ENCODE results near the gene CLOCK.
"Not testable (repeated sequence)": the region's sequence is repeated elsewhere in the genome, so short reads cannot be mapped to it uniquely, and the experiment has no call there.

The CLOCK gene, protein sequence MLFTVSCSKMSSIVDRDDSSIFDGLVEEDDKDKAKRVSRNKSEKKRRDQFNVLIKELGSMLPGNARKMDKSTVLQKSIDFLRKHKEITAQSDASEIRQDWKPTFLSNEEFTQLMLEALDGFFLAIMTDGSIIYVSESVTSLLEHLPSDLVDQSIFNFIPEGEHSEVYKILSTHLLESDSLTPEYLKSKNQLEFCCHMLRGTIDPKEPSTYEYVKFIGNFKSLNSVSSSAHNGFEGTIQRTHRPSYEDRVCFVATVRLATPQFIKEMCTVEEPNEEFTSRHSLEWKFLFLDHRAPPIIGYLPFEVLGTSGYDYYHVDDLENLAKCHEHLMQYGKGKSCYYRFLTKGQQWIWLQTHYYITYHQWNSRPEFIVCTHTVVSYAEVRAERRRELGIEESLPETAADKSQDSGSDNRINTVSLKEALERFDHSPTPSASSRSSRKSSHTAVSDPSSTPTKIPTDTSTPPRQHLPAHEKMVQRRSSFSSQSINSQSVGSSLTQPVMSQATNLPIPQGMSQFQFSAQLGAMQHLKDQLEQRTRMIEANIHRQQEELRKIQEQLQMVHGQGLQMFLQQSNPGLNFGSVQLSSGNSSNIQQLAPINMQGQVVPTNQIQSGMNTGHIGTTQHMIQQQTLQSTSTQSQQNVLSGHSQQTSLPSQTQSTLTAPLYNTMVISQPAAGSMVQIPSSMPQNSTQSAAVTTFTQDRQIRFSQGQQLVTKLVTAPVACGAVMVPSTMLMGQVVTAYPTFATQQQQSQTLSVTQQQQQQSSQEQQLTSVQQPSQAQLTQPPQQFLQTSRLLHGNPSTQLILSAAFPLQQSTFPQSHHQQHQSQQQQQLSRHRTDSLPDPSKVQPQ

DNA sequence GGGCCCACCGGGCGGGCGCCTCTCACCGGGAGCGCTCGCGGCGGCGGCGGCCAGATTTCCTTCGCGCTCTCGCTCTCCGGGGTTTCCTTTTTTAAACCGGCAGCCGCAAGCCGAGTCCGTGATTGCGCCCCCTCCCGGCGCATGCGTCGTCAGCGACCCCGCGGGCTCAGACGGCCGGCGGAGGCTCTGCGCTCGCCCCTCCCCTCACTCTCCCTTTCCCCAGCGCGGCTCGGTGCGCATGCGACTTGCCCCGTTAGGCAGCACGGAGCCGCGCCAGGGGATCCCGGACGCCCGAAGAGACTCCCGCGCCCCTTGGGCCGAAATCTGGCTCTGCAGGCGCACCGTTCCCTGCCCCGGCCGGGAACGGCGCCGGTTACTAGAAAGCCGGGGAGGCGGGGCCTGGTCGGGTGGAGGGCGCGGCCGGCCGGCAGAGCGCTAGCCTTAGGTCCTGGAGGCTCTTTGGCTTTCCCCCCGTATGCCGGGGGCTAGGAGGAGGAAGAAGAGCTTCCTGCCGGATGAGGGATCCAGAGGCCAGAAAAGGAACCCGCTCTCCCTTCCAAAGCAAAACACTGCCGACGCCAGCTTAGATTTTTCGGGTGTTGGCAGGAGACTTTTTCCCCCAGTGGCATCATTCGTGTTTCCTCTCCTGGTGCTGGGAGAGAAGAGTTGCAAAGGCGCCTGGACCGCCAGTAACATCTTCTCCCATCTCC lies at the start of gene CLOCK:
TSS of gene CLOCK (minus strand) at position 154 of the 710 bp plus-strand sequence. CDS start 64,124 bp downstream, outside the sequence.
- DNase-seq = peak; percentile 92

DNA sequence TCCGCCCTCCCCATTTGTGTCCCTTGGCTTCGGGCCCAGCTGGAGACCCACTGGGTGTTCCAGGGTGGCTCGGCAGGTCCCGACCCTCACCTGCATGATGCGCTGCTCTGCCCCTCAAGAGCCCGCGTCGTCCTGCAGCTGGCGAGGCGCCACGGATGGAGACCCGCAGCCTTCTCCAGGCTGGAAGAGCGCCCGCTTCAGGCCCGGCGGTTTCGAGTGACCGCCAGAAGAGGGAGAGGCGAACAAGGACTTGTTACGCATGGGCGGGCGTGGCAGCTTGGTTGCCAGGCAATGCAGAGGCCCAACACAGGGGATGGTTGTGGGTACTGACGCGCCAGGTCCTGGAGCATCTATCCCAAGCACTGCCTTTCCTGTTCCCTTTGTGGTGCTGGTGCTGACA lies 45.3 kb upstream of the CLOCK start, which contains the start of gene PDCL2:
TSS of gene PDCL2 (minus strand) at position 232 of the 400 bp plus-strand sequence. CDS start at position 96, 136 bp downstream.
- no peak for DNase-seq

- DNase-seq = no peak
Observed at GRCh38 chr4:55588160-55588559, 41.5 kb upstream of the CLOCK start.

DNA sequence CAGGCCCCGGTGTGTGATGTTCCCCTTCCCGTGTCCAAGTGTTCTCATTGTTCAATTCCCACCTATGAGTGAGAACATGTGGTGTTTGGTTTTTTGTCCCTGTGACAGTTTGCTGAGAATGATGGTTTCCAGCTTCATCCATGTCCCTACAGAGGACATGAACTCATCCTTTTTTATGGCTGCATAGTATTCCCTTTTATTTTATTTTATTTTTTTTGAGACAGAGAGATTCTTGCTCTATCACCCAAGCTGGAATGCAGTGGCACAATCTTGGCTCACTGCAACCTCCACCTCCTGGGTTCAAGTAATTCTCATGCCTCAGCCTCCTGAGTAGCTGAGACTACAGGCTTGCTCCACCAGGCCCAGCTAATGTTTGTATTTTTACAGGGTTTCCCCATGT lies 36.1 kb upstream of the CLOCK start:
- DNase-seq = not testable (repeated sequence)

DNA sequence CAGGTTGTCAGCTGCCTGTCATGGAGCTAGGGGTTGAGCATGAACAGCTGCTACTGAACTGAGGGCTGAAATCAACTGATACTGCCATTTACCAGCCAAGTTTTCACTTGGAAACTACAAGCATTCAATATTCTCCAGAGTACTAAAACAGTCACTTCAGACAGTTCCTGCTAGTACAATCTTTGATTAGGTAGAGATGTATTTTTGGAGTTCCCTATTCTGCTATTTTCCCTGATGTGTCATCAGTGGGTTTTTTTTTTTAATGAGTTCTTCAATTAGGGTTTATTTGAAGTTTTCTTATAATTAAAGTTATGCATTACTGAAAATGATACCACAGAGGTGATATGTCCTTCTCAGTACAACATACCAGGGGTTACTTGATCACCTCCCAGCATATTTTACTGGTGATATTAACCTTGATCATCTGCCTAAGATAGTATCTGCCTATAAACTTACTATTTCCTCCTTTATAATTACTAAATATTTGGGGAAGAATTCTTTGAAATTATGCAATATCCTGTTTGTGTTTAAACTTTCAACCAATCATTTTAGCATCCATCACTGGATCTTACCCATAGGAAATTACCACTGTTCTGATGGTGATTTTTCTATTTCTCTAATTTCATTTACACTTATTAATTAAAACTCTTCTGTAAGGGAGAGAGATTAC lies 31.8 kb upstream of the CLOCK start:
- no peak for DNase-seq

- no peak for DNase-seq
Observed at GRCh38 chr4:55575513-55575912, 28.8 kb upstream of the CLOCK start.

GRCh38 chr4:55574252-55574651 lies 27.5 kb upstream of the CLOCK start:
- DNase-seq = no peak

DNA sequence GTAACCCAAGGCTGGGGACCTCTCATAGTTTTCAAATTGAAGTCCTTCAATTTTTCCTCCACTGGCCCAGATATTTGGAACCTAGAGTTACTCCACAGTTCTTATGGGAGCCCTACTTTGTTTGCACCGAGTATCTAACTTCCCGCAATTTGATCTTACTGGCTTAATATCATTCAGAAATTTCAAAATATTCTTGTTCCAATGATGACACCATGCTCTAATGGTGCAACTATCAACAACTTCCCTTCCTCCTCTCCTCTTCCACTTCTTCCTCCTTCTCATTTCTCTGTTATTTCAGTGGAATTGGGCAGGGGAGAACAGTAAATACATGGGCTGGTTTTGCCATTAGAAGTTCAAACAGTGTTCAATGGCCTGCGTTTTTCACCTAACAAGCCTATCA lies 25.1 kb upstream of the CLOCK start:
- DNase-seq = no peak

GRCh38 chr4:55568905-55569504 lies 22.3 kb upstream of the CLOCK start:
- no peak for DNase-seq

- DNase-seq = no peak
Observed at GRCh38 chr4:55561889-55562288, 15.2 kb upstream of the CLOCK start.

GRCh38 chr4:55560096-55560495 lies 13.4 kb upstream of the CLOCK start:
- no peak for DNase-seq

DNA sequence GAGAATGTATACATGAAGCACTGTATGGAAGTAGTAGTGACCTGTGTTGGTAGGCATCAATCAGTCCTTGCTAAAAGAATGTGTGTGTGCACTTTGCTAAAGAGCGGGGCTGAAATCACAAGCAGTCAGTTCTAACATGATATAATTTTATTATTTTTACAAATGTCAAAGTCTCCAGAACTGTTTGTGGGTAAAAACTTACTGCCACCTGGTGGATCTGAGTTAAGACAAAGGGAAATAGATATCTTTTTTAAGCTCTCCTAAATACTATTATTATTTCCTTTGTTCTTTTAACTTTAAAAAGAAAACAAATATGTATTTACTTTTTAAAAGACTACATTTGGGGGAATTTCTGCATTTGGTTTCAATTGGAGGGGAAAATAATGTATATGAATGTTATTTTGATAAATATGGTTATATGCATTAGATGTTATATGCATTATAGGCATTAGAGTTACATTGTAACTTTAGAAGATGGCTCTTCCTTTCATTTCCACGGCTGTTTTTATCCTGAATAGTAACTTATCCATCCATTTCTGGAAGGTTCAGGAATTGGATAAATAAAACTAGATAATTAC lies 7.8 kb upstream of the CLOCK start:
- DNase-seq = no peak

GRCh38 chr4:55553441-55554201 lies 6.9 kb upstream of the CLOCK start:
- DNase-seq = peak; percentile 33

GRCh38 chr4:55551964-55552363 lies 5.3 kb upstream of the CLOCK start:
- DNase-seq = not testable (repeated sequence)

- no peak for DNase-seq
Observed at GRCh38 chr4:55549888-55550287, 3.2 kb upstream of the CLOCK start.

DNA sequence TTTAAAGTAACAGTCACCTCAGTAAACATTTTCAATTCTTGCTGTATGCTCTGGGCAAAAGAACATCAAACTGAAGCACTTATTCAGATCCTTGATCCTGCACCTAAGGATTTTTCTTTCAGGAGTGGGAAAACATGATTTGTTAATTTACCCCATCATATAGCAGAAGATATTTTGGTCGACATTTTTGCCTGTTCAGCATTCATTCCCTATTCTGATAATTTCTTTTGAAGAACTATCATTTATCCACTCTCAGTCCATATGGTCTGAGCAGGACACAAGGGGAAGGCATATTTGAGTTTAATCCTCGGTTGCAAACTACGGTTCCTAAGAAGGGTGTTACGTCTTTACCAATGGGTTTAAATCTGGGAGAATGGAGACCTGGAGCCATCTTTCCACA lies 1.2 kb upstream of the CLOCK start:
- DNase-seq = no peak

- DNase-seq = no peak
Observed at GRCh38 chr4:55547466-55547770, 709 bp upstream of the CLOCK start.

GRCh38 chr4:55546506-55546755 lies 278 bp downstream of the CLOCK start:
- no peak for DNase-seq

GRCh38 chr4:55545641-55546505 lies 836 bp downstream of the CLOCK start:
- peak; percentile 91 for DNase-seq

- no peak for DNase-seq
Observed at GRCh38 chr4:55545151-55545550, 1.6 kb downstream of the CLOCK start.
